ENCODE measurements around the gene MAPK11.
A peak's percentile ranks its signal among the peaks of the same experiment; 100 is the strongest.

- TF ChIP-seq CTCF (IDR thresholded peaks at IDR 0.05; ENCODE audit: borderline replicate concordance, extremely low read depth, low read length, poor library complexity, severe bottlenecking), result peak; percentile 34
- peak; percentile 68 for TF ChIP-seq EZH2 (IDR thresholded peaks at IDR 0.05; ENCODE audit: borderline replicate concordance, low read depth, low read length, severe bottlenecking)
These were observed 1.4 kb upstream of the MAPK11 start for GRCh38 chr22:50271519-50271970.

Measured in DND-41 (cell line).